Activated T-helper 1 cell treated with Interleukin-2 at 50 U/mL for 16 hours (primary cell): ENCODE data around the gene AUTS2.

Source experiments
- DNase-seq: peaks from one replicate; pipeline ENCODE4 v3.0.0-alpha.2; 2020; ENCODE audit warnings: low read depth

AUTS2 gene

GRCh38 chr7:70545214-70545613, 946.9 kb downstream of the AUTS2 start:
- DNase-seq = no peak

GRCh38 chr7:70552141-70552540, 953.9 kb downstream of the AUTS2 start:
- no peak for DNase-seq

- DNase-seq = no peak
These were observed 955.1 kb downstream of the AUTS2 start for GRCh38 chr7:70553364-70553763.

- DNase-seq = no peak
These were observed 956.4 kb downstream of the AUTS2 start for GRCh38 chr7:70554646-70555045.

- no peak for DNase-seq
These were observed 958.5 kb downstream of the AUTS2 start for GRCh38 chr7:70556761-70557160.

- no peak for DNase-seq
These were observed 959.1 kb downstream of the AUTS2 start for GRCh38 chr7:70557338-70557737.

- no peak for DNase-seq
These were observed 961.5 kb downstream of the AUTS2 start for GRCh38 chr7:70559815-70560214.

GRCh38 chr7:70563960-70564359, 965.7 kb downstream of the AUTS2 start:
- no peak for DNase-seq

- no peak for DNase-seq
These were observed 967.6 kb downstream of the AUTS2 start for GRCh38 chr7:70565721-70566370.

GRCh38 chr7:70566671-70567070, 968.4 kb downstream of the AUTS2 start:
- no peak for DNase-seq

GRCh38 chr7:70568674-70569334, 970.5 kb downstream of the AUTS2 start:
- DNase-seq = no peak

GRCh38 chr7:70569335-70569819, 971.1 kb downstream of the AUTS2 start:
- no peak for DNase-seq

- DNase-seq = no peak
These were observed 971.8 kb downstream of the AUTS2 start for GRCh38 chr7:70570029-70570428.

- DNase-seq = no peak
These were observed 972.7 kb downstream of the AUTS2 start for GRCh38 chr7:70570961-70571360.

GRCh38 chr7:70571403-70571934, 973.2 kb downstream of the AUTS2 start:
- DNase-seq = no peak

GRCh38 chr7:70571961-70572360, 973.7 kb downstream of the AUTS2 start:
- no peak for DNase-seq

GRCh38 chr7:70572571-70572970, 974.3 kb downstream of the AUTS2 start:
- DNase-seq = no peak

- DNase-seq = no peak
These were observed 974.9 kb downstream of the AUTS2 start for GRCh38 chr7:70573071-70573661.

- DNase-seq = no peak
These were observed 975.4 kb downstream of the AUTS2 start for GRCh38 chr7:70573696-70574095.

- no peak for DNase-seq
These were observed 976.1 kb downstream of the AUTS2 start for GRCh38 chr7:70574314-70574834.

- no peak for DNase-seq
These were observed 976.9 kb downstream of the AUTS2 start for GRCh38 chr7:70574970-70575799.

- DNase-seq = no peak
These were observed 978.8 kb downstream of the AUTS2 start for GRCh38 chr7:70577078-70577477.
